GM21423 (cell line): ENCODE data around the gene CBFA2T3.
A peak's percentile ranks its signal among the peaks of the same experiment; 100 is the strongest.

Experiments
- ATAC-seq: cut with Tn5 transposase; IDR thresholded peaks from one replicate; pipeline ENCODE4 v1.9.1; 2021; ENCODE audit warnings: mild to moderate bottlenecking, moderate library complexity; ENCODE audit not compliant: unreplicated experiment

Gene CBFA2T3

DNA sequence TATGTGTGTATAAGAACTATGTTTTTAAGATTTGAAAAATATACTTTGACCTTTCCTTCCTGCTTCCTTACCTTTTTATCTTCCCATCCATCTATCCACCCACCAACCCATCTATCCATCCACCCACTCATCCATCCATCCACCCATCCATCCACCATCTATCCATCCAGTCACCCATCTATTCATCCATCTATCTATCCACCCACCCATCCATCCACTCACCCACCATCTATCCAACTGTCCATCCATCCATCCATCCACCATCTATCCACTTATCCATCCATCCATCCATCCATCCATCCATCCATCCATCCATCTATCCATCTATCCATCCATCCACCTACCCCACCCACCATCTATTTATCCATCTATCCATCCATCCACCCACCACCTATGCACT, 12.4 kb downstream of the CBFA2T3 start:
- no peak for ATAC-seq

DNA sequence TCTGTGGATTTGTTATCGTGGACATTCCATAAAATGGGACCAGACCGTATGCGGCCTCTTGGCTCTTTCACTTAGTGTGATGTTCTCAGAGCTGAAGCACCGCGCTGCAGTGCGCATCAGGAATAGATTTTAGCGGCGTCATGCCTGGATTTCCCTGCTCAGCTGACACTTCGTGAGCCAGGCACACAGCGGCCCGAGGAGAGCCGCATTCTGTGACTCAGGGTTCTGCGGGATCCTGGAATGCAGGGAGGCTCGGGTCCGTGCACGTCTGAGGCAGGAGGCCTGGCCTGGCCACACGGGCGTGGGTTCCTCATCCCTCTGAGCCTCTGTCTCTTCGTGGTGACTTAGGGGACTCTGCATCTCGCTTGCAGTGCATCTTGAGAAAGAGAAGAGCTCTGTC, 13.4 kb downstream of the CBFA2T3 start:
- ATAC-seq, result no peak

GRCh38 chr16:88962478-88963152, 14.4 kb downstream of the CBFA2T3 start:
- ATAC-seq, result no peak

DNA sequence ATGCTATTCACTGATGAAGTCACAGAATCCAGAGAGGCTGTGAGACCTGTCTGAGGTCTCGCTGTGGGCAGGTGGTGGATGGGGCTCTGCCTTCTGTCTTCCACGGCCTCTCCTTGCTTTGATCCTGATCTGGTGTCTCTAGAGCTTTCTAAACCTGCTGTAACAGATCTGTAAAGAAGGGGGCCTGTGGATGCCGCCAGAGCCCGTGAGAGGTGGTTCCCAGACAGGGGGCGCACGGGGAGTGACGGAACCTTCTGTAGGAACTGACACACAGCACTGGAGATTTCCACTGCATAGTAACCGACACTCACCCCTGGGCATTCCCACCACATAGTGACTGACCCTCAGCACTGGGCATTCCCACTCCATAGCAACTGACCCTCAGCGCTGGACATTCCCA, 16.0 kb downstream of the CBFA2T3 start:
- ATAC-seq, result no peak

DNA sequence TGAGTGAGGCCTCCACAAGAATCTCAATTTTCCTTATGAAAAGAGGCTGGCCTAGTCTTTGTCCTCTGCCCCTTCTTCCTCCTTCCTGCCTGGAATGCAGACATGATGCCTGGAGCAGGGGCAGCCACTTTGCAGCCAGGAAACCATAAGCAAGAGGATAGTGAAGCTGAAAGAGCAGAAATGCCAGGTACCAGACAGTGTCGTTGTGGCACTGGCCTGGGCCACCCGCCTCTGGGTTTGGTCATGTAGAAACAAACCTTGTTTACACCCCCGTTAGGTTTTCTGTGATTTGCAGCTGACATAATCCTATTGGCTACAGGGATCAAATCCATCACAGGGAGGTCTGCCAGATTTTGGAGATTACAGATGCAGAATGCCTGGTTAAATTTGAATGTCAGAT, 16.5 kb downstream of the CBFA2T3 start:
- ATAC-seq, result no peak

DNA sequence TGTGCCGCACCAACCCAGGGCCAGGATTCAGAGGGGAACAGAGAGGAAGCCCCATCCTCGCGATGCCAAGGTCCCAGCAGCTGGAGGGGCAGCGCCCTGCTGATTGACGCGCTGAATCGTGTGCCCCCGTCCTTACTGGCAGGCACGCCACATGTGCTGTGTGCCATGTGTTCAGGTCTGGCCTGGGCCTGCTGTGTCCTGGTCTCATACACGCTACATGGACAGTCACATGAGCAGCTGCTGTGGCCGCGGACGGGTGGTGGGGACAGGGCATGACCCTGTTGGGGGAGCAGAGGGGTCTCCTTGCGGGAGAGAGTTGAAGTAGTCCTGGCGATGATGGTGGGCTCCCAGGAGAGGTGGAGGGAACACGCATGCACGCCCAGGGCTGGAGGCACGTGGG, 18.0 kb downstream of the CBFA2T3 start:
- ATAC-seq, result no peak

DNA sequence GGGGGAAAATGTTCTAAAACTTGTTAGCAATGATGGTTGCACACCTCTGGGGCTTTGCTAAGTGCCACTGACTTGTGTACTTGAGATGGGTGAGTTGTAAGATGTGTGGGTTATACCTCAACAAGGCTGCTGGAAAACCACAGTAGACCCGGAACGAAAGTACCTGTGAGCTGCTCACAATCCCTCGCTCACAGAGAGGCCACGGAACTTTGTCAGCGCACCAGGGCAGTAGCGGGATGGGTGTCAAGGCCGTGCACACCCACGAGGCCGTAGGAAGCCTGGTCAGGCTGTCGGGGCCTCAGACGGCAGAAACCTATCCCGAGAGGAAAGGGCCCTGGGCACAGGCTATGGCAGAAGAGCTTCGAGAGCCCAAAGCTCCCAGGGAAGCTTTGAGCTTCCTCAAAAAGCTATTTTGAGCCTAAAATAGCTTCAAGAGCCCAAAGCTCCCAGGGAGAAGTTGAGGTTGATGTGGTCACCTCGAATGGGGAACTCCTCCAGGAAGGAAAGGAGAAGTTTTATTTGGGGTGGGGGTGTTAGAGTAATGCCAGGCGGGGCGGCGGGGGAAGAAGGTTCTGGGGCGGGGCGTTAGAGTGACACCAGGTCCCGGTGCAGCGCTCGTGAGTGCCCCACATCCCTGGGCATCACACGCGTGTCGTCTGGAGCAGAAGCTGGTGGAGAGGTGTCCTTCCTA, 19.0 kb downstream of the CBFA2T3 start:
- ATAC-seq, result no peak

GRCh38 chr16:88957433-88957767, 19.6 kb downstream of the CBFA2T3 start:
- ATAC-seq, result no peak

- no peak for ATAC-seq
Observed at GRCh38 chr16:88956546-88957432, 20.2 kb downstream of the CBFA2T3 start.

DNA sequence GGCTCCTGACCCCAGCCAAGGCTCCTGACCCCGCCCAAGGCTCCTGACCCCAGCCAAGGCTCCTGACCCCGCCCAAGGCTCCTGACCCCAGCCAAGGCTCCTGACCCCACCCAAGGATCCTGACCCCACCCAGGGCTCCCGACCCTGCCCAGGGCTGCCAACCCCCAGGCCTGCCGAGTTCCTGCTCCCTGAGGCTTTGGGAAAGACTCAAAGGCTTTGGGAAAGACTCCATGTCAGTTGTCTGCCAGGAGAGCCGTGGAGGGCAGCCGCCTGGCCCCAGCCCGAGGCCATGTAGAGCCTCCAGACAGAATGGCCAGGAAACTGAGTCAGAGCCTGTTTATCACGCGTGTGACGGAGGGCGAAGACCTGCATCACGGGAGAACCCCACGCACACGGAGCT, 21.1 kb downstream of the CBFA2T3 start:
- ATAC-seq, result no peak

- ATAC-seq, result no peak
Observed at GRCh38 chr16:88953003-88953690, 23.9 kb downstream of the CBFA2T3 start.

DNA sequence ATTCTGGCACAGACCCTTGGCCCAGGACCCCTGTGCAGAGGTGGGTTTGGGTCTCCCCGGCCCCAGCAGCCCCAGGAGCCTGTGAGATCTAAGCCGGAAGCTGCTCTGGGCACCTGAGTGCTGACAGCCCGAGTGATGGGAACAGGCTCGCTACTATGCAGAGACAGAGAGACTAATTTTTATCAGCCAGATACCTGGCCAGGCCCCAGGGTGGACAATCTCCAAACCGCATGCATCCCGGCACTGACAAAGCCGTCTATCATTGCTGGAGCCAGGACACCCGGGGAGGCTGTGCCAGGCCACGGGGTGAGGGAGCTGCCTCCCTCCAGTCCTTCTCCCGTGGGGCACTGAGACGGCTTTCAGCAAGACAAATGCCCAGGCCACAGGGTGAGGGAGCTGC, 25.0 kb downstream of the CBFA2T3 start:
- ATAC-seq, result no peak

GRCh38 chr16:88951501-88951900, 25.5 kb downstream of the CBFA2T3 start:
- no peak for ATAC-seq

DNA sequence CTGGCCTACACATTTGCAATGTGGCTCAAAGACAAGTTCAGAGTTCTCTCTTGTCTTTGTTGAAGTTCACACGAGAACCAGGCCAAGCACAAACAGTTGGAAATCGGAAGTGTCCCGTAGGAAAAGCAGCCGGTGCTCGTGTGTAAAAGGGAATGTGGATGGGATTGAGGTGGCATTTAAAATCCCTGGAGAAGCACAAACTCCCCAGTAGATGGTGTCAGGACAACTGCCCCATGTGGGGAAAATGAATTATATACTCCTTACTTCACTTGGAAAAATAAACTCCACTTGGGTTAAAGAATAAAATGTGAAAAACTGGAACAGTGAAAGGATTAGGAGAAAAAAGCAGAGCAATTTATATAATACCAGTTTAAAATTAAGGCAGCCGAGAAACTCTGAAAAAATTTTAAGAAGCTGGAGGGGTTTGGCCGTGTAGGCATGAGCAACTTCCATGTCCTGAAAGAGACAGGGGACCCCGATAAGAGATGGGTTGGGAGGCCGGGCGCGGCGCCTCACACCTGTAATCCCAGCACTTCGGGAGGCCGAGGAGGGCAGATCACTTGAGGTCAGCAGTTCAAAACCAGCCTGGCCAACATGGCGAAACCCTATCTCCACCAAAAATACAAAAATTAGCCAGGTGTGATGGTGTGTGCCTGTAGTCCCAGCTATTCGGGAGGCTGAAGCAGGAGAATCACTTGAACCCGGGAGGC, 28.1 kb downstream of the CBFA2T3 start:
- no peak for ATAC-seq

DNA sequence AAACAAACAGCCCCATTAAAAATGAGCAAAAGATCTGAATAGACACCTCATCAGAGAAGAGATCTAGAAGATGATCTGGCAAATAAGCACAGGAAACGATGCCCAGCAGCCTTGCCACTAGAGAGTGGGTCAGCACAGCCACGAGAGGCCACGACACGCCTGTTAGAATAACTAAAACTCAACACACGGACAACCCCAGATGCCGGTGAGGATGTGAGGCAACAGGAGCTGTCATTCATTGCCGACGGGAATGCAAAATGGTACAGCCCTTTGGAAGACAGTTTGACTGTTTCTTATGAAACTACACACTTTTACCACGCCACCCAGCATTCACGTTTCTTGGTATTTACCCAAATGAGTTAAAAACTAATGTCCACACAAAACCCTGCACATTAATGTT, 31.5 kb downstream of the CBFA2T3 start:
- no peak for ATAC-seq

- no peak for ATAC-seq
Observed at GRCh38 chr16:88943741-88944140, 33.3 kb downstream of the CBFA2T3 start.

DNA sequence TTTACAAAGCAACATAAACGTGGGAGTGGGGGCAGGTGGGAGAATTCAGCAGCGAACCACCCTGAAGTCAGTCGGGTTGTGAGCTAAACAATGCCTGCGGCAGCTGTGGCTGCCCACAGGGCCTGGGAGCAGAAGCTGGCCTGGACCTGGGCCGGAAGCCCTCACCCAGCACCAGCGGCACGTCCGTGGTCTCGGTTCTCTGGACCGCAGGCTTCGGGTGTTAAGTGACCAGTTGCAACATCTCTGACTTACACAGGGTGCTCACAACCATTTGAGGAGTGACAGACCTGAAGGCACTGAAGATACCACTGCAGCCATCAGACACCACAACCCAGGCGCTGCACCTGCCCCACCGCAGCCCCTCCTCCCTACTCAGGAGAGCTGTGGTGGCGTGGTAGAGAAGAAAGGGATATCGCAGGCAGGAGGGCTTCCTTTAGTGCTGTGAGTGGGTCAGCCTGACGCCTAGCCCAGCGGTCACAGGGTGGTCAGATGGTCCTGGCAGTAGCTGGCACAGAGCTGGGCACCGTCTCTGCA, 33.8 kb downstream of the CBFA2T3 start:
- ATAC-seq, result no peak

- peak; percentile 39 for ATAC-seq
Observed at GRCh38 chr16:88941913-88942909, 34.8 kb downstream of the CBFA2T3 start.
